Midbrain (tissue), 1 donor: ENCODE data around the gene MAMDC4.

Experiments used
- DNase-seq: peaks from one replicate; lab custom pipeline; 2025; lab: John Stamatoyannopoulos, UW

Gene MAMDC4

GRCh38 chr9:136890661-136891060 lies 38.5 kb downstream of the MAMDC4 start:
- no peak for DNase-seq

DNA sequence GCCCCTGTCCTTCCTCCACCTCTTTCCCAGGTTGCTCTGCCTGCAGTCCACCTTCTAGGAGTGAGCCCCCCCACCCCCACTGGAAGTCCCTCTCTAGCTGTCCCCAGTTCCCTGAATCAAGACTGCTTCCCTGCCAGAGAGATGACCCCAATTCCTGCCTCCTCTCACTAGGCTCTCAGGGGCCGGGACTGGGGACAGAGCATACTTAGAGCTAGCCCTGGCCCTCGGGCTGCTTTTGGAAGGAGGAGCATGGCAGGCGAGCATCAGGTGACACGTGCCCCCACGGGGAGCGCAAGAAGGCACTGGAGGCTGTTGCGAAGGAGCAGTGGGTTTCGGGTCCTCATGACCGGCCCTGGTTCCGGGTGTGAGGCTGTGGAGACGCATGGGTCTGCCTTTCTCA lies 43.9 kb downstream of the MAMDC4 start:
- no peak for DNase-seq

- DNase-seq: no peak
These were observed 46.4 kb downstream of the MAMDC4 start for GRCh38 chr9:136898483-136899100.

DNA sequence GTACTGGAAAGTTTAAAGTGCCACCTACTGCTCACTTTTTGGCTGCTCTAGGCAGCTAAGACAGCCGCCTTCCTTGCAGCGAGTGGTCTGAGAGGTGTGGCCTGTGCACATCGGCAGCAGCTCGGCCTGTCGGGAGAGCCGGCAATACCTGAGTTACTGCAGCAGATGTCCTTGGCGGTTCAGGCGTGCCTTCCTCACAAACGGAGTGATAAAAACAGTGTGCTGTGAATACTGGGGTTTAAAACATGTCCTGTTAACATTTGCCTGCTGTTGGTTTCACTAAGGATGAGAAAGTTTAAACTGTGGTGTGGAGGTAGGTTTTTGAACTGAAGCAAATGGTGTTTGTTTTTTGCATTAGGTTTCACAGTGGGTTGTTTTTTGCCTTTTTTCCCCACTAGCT lies 47.0 kb downstream of the MAMDC4 start:
- no peak for DNase-seq

DNA sequence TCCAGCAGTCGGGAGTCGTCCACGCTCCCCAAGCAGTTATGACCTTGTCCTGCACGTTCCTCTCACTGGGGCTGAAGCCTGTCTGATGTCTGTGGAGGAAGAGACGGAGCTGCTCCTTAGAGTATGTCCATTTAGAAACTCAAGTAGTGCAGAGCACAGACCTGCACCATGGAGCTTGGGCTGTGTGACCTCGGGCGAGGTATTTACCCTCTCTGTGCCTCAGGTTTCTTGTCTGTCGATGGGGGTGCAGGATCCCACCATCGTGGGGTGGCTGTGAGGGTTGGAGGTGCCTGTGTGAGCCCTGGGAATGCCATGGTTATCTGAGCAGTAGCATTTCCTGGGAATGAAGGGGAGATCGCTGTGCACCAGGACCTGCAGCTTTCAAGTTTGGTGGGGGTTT lies 48.4 kb downstream of the MAMDC4 start:
- DNase-seq: no peak

DNA sequence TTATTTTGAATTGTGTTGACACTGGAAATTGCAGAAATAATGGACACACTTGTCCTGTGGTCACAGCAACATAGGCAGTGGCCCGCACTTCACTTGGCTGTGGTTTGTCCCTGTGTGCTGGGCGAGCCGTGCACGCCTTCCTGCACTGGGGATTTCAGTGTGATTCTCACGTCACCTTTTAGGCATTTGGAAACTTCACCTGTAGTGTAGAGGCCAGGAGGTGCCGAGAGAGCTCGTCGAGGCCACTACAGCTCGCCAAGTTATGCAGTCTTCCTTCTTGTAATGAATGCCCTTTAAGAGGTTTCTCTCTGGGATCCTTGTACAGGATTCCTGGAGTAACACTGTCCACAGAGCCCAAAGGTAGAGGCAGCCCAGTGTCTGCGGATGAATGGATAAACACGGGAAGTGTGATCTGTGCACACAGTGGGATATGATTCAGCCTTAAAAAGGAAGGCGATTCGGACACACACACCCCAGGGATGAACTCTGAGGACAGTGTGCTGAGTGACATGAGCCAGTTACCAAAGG lies 48.9 kb downstream of the MAMDC4 start:
- no peak for DNase-seq

GRCh38 chr9:136901516-136902258 lies 49.5 kb downstream of the MAMDC4 start:
- DNase-seq: no peak

DNA sequence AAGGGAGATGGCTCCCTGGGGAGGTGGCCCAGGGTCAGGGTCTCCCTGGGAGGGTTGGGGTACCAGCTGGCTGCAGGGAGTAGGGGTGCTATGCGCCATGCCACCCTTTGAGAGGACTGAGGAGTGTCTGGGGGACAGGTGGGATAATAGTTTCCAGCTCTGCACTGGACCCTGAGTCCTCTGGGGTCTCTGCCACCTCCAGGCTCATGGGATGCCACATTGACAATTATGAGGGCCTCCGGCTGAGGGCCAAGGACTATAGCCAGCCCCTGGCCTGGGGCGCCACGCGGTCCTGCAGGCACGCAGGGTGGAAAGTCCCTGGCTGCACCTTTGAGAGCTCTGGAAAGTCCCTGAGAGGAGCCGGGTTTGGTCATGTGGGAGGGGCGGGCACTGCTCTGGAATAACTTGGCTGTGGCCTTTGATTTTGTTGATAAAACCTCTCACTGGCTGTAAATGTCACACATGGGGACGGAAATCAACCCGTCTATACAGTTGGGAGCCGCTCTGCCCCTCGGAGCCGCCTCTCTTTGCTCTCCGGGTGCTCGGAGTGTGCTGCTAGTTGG lies 50.2 kb downstream of the MAMDC4 start:
- DNase-seq: no peak

DNA sequence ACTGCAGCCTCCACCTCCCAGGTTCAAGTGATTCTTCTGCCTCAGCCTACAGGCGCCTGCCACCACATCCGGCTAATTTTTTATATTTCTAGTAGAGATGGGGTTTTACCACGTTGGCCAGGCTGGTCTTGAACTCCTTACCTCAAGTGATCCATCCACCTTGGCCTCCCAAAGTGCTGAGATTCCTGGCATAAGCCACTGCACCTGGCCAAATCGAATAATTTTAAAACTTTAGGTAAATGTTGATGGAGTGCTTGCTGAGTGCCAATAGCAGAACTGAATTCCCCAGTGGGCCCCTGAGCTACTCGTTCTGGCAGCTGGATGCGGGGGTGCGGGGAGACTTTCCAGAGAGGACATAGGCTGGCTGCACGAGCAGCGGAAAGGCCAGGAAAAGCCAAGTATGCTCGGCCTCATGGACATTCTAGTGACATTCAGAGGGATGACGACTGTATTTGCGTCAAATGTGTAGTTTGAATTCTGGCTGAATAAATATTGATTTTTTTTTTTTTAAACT lies 51.0 kb downstream of the MAMDC4 start:
- no peak for DNase-seq

DNA sequence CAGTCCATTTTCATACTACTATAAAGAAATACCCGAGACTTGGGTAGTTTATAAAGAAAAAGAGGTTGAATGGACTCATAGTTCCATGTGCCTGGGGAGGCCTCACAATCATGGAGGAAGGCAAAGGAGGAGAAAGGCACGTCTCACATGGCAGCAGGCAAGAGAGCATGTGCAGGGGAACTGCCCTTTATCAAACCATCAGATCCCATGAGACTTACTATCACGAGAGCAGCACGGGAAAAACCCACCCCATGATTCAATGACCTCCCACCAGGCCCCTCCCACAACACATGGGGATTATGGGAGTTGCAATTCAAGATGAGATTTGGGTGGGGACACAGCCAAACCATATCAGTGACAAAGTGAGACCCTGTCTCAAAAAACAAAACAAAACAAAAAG lies 54.1 kb downstream of the MAMDC4 start:
- no peak for DNase-seq

GRCh38 chr9:136907011-136907914 lies 55.1 kb downstream of the MAMDC4 start:
- DNase-seq: no peak
